Right renal cortex interstitium (tissue), 3 donors: Measurements from ENCODE around the gene CFAP77. TPM values are rescaled to one million over a fixed set of nuclear protein-coding genes. Genes with fewer than 3 reads are reported as not detected.

ENCODE experiments used
- DNase-seq, 3 donors: peaks; one replicate each; pipeline ENCODE4 v3.0.0-alpha.2; 2013; ENCODE audit warnings: low read depth in 3 of 3, low spot score in 2 of 3
- polyA plus RNA-seq, 3 donors: library from polyadenylated mRNA; unstranded; fragments of 120-200 nt; gene quantifications; one replicate each; pipeline ENCODE4 v1.2.1, GENCODE V29; 2013; ENCODE audit not compliant: insufficient read length in 3 of 3

CFAP77 gene
- polyA plus RNA-seq, 3 donors: 0.64 to 0.94 (median 0.91) TPM

GRCh38 chr9:132486706-132487350 lies 76.8 kb downstream of the CFAP77 start:
- DNase-seq: no peak

DNA sequence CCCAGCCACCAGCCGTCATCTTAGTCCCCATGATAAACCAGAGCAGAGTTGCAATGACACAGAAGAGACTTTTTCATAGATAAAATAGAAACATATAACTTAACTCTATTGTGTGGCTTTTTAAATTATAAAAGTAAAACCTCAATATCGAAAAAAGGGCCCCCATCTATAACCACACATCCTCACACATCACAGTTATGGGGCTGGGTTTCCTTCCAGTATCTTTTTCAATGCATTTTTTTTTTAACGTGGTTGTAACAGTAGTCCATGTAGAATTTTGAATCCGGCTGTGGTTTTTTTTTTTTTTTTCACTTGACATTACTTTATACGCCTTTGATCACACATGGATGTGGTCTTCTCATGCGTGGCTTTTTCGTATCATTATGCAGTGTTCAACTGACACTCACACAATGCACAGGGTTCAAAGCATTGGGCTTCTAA lies 77.4 kb downstream of the CFAP77 start:
- DNase-seq: no peak

- DNase-seq: no peak
Observed at GRCh38 chr9:132487980-132488535, 78.0 kb downstream of the CFAP77 start.

GRCh38 chr9:132488626-132489025 lies 78.6 kb downstream of the CFAP77 start:
- DNase-seq: no peak

GRCh38 chr9:132489536-132489935 lies 79.5 kb downstream of the CFAP77 start:
- DNase-seq: no peak

DNA sequence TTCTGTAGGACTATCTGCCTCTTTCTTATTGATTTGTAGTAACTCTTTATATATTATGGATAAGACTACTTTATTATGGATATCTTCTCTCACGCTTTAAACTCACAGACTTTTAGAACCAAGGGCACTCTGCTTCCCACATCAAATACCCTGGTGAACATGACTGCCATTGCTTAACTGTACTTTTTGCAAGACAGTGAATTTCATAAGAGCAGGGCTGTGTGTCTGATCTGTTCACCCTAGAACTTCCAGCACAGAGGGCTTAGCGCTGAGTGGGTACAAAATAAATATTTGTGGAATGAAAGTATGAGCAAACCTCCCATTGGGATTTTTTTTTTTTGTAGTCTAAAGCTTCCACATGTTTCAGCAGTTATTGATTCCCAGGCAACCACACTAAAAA lies 84.8 kb downstream of the CFAP77 start:
- DNase-seq: no peak

DNA sequence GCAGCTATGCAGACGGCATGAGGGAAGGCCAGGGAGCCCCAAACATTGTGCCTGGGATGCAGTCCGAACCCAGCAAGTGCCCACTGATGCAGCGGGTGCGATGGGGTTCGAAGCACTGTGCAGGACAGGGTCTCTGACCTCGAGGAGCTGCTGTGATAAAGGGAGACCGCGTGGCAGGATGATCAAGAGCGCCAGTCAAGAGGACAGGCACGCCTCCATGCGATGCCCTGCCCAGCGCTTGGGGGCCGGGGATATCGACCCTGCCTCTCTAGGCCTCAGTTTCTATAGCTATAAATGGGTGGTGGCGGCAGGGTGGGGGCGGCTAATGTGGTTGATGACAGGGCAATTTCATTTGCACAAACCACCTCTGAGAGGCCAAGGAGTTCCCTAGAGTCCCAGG lies 87.7 kb downstream of the CFAP77 start:
- no peak for DNase-seq

- DNase-seq: peak in 1 of 3 donors; percentile 44
Observed at GRCh38 chr9:132498531-132499210, 88.7 kb downstream of the CFAP77 start.

GRCh38 chr9:132499251-132499650 lies 89.2 kb downstream of the CFAP77 start:
- no peak for DNase-seq

GRCh38 chr9:132500193-132500592 lies 90.2 kb downstream of the CFAP77 start:
- no peak for DNase-seq

DNA sequence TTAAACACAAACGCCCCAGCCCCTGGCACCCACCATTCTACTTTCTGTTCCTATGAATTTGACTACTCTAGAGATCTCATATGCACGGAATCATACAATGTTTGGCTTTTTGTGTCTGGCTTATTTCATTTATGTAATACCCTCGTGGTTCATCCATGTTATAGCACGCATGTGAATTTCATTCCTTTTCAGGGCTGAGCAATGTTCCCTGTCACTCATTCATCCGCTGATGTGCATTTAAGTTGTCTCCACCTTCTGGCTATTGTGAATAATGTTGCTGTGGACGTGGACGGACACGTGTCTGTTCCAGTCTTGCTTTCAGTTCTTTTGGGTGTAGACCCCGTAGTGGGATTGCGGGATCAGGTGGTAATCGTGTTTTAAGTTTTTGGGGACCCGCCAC lies 92.5 kb downstream of the CFAP77 start:
- no peak for DNase-seq

DNA sequence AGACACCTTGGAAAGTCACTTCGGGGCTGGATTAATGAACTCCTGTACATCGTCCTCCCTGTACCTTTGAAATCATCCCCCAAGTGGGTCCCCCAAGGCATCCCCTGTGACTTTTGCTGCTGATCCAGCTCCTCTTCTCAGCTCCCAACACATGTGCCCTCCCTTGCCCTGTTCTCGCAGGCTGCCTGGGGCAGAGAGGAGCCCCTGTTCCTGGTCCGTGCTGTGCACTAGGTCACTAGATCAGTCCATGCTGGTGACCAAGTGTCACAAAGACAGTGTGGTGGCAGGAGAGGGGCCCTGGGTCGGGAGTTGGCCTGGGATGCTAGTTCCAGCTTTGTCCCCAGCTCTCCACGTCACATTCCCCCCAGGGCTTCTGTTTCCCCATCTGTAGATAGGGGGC lies 93.1 kb downstream of the CFAP77 start:
- no peak for DNase-seq

GRCh38 chr9:132504488-132504887 lies 94.5 kb downstream of the CFAP77 start:
- DNase-seq: no peak

- no peak for DNase-seq
Observed at GRCh38 chr9:132505991-132506655, 96.1 kb downstream of the CFAP77 start.

GRCh38 chr9:132506977-132507669 lies 97.1 kb downstream of the CFAP77 start:
- no peak for DNase-seq

- DNase-seq: peak in 2 of 3 donors; percentile 47 to 67
Observed at GRCh38 chr9:132507670-132508469, 97.9 kb downstream of the CFAP77 start.

DNA sequence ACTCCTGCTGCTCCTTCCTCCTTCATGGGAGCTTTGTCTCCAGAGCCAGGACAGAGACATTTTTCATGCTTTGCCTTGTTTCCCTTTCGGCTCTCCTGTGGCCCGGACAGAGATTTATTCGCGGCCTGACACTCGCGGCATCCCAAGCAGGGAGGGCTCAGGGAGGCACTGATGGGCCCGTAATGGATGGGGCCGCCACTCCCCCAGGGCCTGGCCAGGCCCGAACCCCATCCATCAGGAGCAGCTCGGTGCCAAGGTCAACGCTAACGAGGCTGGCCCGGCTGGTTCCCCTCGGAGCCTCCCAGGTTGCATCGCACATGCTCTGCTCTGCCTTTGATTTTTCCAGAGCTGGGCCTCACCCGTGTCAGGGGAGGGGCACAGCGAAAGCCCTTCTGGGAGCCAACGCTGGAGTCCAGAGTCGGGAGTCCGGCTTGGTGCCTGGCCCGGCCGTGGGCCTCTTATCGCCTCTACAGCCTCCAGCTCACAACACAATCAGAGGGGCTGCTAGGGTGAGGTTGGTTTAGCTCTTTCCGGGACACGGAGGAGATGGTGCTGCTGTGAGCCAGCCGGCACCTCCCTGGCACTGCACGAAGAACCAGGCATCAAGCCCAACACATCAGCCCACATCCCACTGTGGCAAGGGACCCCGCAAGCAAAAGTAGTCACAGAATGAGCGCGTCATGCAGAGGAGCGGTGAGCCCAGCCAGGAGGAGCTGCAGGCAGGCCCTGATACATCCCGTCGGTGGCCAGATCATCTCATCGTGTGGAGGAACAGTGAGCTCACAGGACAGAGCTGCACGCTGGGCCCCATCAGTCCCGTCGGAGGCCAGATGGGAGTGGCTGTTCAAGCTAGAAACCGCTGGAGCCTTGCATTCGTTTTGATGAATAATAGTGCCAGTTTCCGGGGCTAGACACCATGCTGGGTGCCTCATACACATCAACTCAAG lies 100.2 kb downstream of the CFAP77 start:
- no peak for DNase-seq

GRCh38 chr9:132511191-132511999 lies 101.4 kb downstream of the CFAP77 start:
- DNase-seq: no peak
